Measurements from ENCODE around the gene ALK. TPM values are rescaled to one million over a fixed set of nuclear protein-coding genes. Genes with fewer than 3 reads are reported as not detected.

The ALK gene
- total and polyA plus RNA-seq, 2 donors (not counting 1 experiment from before 2014, with no cell fraction given), result not detected

- H3K27me3 Mint-ChIP-seq, result peaks cover 6% of the 10 kb centered on the region
- Histone ChIP-seq H3K27ac (ENCODE audit: low read length in 2 of 2) (no peak overlapping the region), H3K4me2 (replicated peaks; ENCODE audit: low read depth, low read length, poor library complexity, severe bottlenecking) (no peak overlapping the region), H3K79me2 (ENCODE audit: control insufficient read depth, insufficient read depth, low read length) (no peaks in the 10 kb centered on the region), H3K36me3 (replicated peaks in 1 of 2; ENCODE audit: control extremely low read depth in 1 of 2, control insufficient read depth in 1 of 2, extremely low read depth in 1 of 2, insufficient read depth in 2 of 2, low read length in 1 of 2) (no peaks in the 10 kb centered on the region), H3K27me3 (replicated peaks in 1 of 4; ENCODE audit: control extremely low read depth in 1 of 4, control insufficient read depth in 3 of 4, insufficient read depth in 4 of 4, low read length in 3 of 4) (peaks cover 0 to 2% (median 0%) of the 10 kb centered on the region in 4 experiments), H3K9me3 (ENCODE audit: control extremely low read depth in 1 of 3, control insufficient read depth in 2 of 3, insufficient read depth in 1 of 3, low read length in 2 of 3) (peaks cover 0 to 2% (median 0%) of the 10 kb centered on the region in 3 donors), H4K20me1 (ENCODE audit: control insufficient read depth, insufficient read depth, low read length, poor library complexity, severe bottlenecking) (no peaks in the 10 kb centered on the region), H3K4me1 (ENCODE audit: control insufficient read depth in 2 of 2, insufficient read depth in 2 of 2, low read length in 2 of 2) (no peaks in the 10 kb centered on the region), H2AFZ (ENCODE audit: insufficient read depth, low read depth, low read length, poor library complexity, severe bottlenecking) (no peak overlapping the region), H3K9ac (ENCODE audit: low read length) (no peak overlapping the region), H3K4me3 (ENCODE audit: control extremely low read depth in 1 of 5, extremely low read depth in 1 of 5, insufficient read depth in 1 of 5, low read depth in 2 of 5, low read length in 4 of 5) (no peak overlapping the region)
- ChIA-PET POLR2A (no interaction called here), CTCF (no interaction called here)
- intact Hi-C loops (cut with micrococcal nuclease), result no loop called here
- no peaks in the 10 kb centered on the region for H3K9me3 Mint-ChIP-seq (ENCODE audit: insufficient read depth)
- no peak overlapping the region for H3K4me3 Mint-ChIP-seq
- ATAC-seq (ENCODE audit: low read depth) (no peak), DNase-seq (no peak)
- H3K27ac Mint-ChIP-seq, result no peak overlapping the region
- H3K4me1 Mint-ChIP-seq, result no peaks in the 10 kb centered on the region
- WGBS (ENCODE audit: insufficient coverage), result 61% methylated on average over 3 of the region's 3 CpGs
- TF ChIP-seq EZH2 (IDR thresholded peaks at IDR 0.05; ENCODE audit: borderline replicate concordance, insufficient read depth, low read depth, low read length, poor library complexity, severe bottlenecking), result no peak
- TF ChIP-seq, protein P1, sequence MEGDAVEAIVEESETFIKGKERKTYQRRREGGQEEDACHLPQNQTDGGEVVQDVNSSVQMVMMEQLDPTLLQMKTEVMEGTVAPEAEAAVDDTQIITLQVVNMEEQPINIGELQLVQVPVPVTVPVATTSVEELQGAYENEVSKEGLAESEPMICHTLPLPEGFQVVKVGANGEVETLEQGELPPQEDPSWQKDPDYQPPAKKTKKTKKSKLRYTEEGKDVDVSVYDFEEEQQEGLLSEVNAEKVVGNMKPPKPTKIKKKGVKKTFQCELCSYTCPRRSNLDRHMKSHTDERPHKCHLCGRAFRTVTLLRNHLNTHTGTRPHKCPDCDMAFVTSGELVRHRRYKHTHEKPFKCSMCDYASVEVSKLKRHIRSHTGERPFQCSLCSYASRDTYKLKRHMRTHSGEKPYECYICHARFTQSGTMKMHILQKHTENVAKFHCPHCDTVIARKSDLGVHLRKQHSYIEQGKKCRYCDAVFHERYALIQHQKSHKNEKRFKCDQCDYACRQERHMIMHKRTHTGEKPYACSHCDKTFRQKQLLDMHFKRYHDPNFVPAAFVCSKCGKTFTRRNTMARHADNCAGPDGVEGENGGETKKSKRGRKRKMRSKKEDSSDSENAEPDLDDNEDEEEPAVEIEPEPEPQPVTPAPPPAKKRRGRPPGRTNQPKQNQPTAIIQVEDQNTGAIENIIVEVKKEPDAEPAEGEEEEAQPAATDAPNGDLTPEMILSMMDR (IDR thresholded peaks at IDR 0.05), result no peak
Measured at GRCh38 chr2:29747786-29748470, 173.5 kb downstream of the ALK start.

DNA sequence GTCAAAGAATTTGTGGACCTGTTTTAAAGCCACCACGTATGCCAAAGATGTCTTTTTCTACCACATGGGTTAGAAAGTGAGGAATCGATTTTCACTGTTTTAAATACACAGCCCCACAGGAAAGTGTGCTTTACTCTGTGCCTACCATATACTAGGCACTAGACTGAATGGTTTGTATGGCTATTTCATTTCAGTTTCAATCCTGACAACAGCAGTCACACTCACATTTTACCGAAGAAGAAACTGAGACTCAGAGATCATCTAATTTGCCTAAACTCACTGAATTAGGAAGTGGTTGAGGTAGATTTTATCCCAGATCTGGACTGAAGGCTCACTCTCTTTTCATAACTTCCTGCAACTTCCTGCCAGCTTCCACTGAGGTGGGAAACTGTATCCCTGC, 176.4 kb downstream of the ALK start:
- Histone ChIP-seq H3K36me3 (replicated peaks in 1 of 2; ENCODE audit: control extremely low read depth in 1 of 2, control insufficient read depth in 1 of 2, extremely low read depth in 1 of 2, insufficient read depth in 2 of 2, low read length in 1 of 2) (no peaks in the 10 kb centered on the region), H3K4me2 (replicated peaks; ENCODE audit: low read depth, low read length, poor library complexity, severe bottlenecking) (no peak overlapping the region), H3K9me3 (ENCODE audit: control extremely low read depth in 1 of 3, control insufficient read depth in 2 of 3, insufficient read depth in 1 of 3, low read length in 2 of 3) (no peaks in the 10 kb centered on the region), H3K79me2 (ENCODE audit: control insufficient read depth, insufficient read depth, low read length) (no peaks in the 10 kb centered on the region), H3K27ac (ENCODE audit: low read length in 2 of 2) (no peak overlapping the region), H4K20me1 (ENCODE audit: control insufficient read depth, insufficient read depth, low read length, poor library complexity, severe bottlenecking) (no peaks in the 10 kb centered on the region), H3K4me3 (ENCODE audit: control extremely low read depth in 1 of 5, extremely low read depth in 1 of 5, insufficient read depth in 1 of 5, low read depth in 2 of 5, low read length in 4 of 5) (no peak overlapping the region), H2AFZ (ENCODE audit: insufficient read depth, low read depth, low read length, poor library complexity, severe bottlenecking) (no peak overlapping the region), H3K27me3 (replicated peaks in 1 of 4; ENCODE audit: control extremely low read depth in 1 of 4, control insufficient read depth in 3 of 4, insufficient read depth in 4 of 4, low read length in 3 of 4) (peaks cover 0 to 2% (median 0%) of the 10 kb centered on the region in 4 experiments), H3K4me1 (ENCODE audit: control insufficient read depth in 2 of 2, insufficient read depth in 2 of 2, low read length in 2 of 2) (no peaks in the 10 kb centered on the region), H3K9ac (ENCODE audit: low read length) (no peak overlapping the region)
- peaks cover 6% of the 10 kb centered on the region for H3K27me3 Mint-ChIP-seq
- H3K4me1 Mint-ChIP-seq, result no peaks in the 10 kb centered on the region
- ATAC-seq (ENCODE audit: low read depth), result no peak
- H3K4me3 Mint-ChIP-seq, result no peak overlapping the region
- TF ChIP-seq, protein P1 (IDR thresholded peaks at IDR 0.05), result no peak
- no peak for TF ChIP-seq EZH2 (IDR thresholded peaks at IDR 0.05; ENCODE audit: borderline replicate concordance, insufficient read depth, low read depth, low read length, poor library complexity, severe bottlenecking)
- H3K27ac Mint-ChIP-seq, result no peak overlapping the region
- CTCF ChIA-PET, result no interaction called here
- POLR2A ChIA-PET, result no interaction called here
- DNase-seq, result no peak
- no peaks in the 10 kb centered on the region for H3K9me3 Mint-ChIP-seq (ENCODE audit: insufficient read depth)
- intact Hi-C loops (cut with micrococcal nuclease), result no loop called here
- WGBS (ENCODE audit: insufficient coverage), result no CpG with 5 or more reads among the region's 3 CpGs
